BJ (cell line): ENCODE measurements around the gene SEH1L. TPM values are rescaled to one million over a fixed set of nuclear protein-coding genes. Genes with fewer than 3 reads are reported as not detected.
"Not testable (repeated sequence)": the region's sequence is repeated elsewhere in the genome, so short reads cannot be mapped to it uniquely, and the experiment has no call there.

ENCODE experiments used
- CTCF ChIA-PET: fragments of 350-600 bp; formaldehyde crosslinking; extraction: SDS; loops from one replicate; lab custom pipeline; 2021; ENCODE audit warnings: antibody characterized with exemption, inconsistent platforms; lab: Yijun Ruan, JAX
- POLR2A ChIA-PET: fragments of 300-600 bp; sonication (Branson Sonifier 250); formaldehyde crosslinking; extraction: SDS; loops from one replicate; lab custom pipeline; 2021; ENCODE audit warnings: antibody characterized with exemption; lab: Charles Lee
- DNase-seq: peaks from one replicate; pipeline ENCODE4 v3.0.0-alpha.2; 2011; ENCODE audit warnings: low read depth
- H3K27me3 ChIP-seq: 2 replicates; pipeline ENCODE4 v1.6.0; 2011; ENCODE audit warnings: low read length; ENCODE audit not compliant: control insufficient read depth, insufficient read depth
- H3K36me3 ChIP-seq: 2 replicates; pipeline ENCODE4 v1.5.1; 2011; ENCODE audit warnings: low read length; ENCODE audit not compliant: control insufficient read depth, insufficient read depth
- H3K4me3 ChIP-seq: 2 replicates; pipeline ENCODE4 v1.5.1; 2011; ENCODE audit warnings: low read depth, mild to moderate bottlenecking, control low read depth, low read length
- polyA plus RNA-seq: library from polyadenylated mRNA; depleted of rRNA; stranded (reverse); fragments of >200 nt; gene quantifications from 2 replicates; pipeline ENCODE4 v1.2.3, GENCODE V29; 2011
- TF ChIP-seq, protein P1 (sequence below): IDR thresholded peaks from 2 replicates; pipeline ENCODE4 v1.5.1; 2011; ENCODE audit warnings: low read depth, mild to moderate bottlenecking, control low read depth, inconsistent platforms, low read length, moderate library complexity; ENCODE audit not compliant: insufficient read depth

The SEH1L gene
- polyA plus RNA-seq, 1 experiment, result 32.3 TPM

DNA sequence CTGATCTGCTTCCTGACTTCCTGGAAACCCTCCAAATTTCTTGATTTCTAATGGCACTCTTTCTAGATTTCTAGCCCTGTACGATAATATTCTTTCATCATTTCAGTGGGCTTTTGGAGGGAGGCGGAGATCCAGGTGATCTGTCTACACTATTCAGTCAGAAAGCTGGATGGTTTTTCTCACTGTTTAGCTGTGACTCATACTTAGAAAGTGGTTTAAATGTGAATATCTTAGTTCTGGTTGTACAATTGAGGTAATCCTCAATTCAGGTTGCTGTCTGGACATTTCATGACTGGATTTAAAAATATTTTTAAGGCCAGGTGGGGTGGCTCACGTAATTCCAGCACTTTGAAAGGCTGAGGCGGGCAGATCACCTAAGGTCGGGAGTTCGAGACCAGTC is 20.8 kb downstream of the SEH1L start:
- H3K4me3 ChIP-seq, result no peak overlapping the region
- no peaks in the 10 kb centered on the region for H3K27me3 ChIP-seq
- TF ChIP-seq, protein P1, sequence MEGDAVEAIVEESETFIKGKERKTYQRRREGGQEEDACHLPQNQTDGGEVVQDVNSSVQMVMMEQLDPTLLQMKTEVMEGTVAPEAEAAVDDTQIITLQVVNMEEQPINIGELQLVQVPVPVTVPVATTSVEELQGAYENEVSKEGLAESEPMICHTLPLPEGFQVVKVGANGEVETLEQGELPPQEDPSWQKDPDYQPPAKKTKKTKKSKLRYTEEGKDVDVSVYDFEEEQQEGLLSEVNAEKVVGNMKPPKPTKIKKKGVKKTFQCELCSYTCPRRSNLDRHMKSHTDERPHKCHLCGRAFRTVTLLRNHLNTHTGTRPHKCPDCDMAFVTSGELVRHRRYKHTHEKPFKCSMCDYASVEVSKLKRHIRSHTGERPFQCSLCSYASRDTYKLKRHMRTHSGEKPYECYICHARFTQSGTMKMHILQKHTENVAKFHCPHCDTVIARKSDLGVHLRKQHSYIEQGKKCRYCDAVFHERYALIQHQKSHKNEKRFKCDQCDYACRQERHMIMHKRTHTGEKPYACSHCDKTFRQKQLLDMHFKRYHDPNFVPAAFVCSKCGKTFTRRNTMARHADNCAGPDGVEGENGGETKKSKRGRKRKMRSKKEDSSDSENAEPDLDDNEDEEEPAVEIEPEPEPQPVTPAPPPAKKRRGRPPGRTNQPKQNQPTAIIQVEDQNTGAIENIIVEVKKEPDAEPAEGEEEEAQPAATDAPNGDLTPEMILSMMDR, result no peak
- CTCF ChIA-PET, result no interaction called here
- DNase-seq, result no peak
- H3K36me3 ChIP-seq, result peaks cover 6% of the 10 kb centered on the region; the same call in 1 of the 2 replicates
- POLR2A ChIA-PET, result no interaction called here

DNA sequence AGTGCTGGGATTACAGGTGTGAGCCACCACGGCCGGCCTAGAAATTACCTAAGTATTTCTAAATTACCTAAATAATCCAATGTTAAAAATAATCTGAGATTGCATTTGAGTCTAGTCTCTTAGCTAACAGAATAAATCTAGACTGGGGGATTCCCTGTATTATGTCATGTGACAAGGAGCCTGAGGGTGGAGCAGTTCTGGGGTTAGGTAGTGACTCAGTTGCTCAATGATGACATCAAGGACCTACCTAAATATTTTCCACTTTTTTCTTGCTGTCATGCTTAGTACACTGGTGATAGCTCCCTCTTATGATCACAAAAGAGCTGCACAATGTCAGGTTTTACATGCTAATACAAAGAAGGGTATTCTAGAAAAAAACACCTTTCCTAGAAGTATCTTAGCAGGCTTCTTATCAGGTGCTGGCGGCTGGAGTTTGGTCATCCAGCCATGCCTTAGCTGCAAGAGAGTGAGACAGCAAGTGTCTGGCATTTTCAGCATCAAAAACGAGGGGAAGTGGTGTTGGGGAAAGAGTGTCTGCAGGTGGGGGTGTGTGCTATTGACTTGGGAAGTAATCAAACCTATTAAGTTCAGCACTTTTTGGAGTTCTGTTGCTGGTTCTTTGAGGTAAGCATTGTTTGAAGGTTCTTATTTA is 25.9 kb downstream of the SEH1L start:
- TF ChIP-seq, protein P1, result no peak
- Histone ChIP-seq H3K4me3 (no peak overlapping the region), H3K27me3 (no peaks in the 10 kb centered on the region), H3K36me3 (peaks cover 9% of the 10 kb centered on the region; the same call in 1 of the 2 replicates)
- ChIA-PET CTCF (no interaction called here), POLR2A (no interaction called here)
- no peak for DNase-seq

DNA sequence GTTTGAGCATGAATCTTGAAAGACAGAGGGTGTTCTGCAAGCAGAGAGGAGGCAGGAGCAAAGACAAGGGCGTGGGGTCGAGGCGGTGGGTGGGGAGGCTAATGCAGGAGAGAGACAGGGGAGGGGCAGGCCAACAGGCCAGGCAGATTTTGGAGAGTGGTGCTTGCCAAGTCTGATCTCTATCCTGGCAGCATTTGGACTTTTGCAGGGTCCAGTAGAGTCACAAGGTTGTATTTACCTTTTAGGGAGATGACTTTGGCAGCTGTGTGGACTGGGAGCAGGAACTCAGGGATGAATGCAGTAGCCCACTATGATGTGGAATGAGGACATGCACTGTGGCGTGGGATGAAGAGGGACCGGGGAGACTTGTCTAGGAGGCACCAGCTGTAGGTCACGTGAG is 27.7 kb downstream of the SEH1L start:
- no peak for DNase-seq
- Histone ChIP-seq H3K4me3 (no peak overlapping the region), H3K27me3 (no peaks in the 10 kb centered on the region), H3K36me3 (peaks cover 7% of the 10 kb centered on the region; the same call in 1 of the 2 replicates)
- TF ChIP-seq, protein P1, result no peak
- CTCF ChIA-PET, result interaction anchor here (0.9 kb wide), 1 partner anchor 85 kb away, joined by 3 read pairs; no protein-coding TSS in a partner anchor
- POLR2A ChIA-PET, result no interaction called here

DNA sequence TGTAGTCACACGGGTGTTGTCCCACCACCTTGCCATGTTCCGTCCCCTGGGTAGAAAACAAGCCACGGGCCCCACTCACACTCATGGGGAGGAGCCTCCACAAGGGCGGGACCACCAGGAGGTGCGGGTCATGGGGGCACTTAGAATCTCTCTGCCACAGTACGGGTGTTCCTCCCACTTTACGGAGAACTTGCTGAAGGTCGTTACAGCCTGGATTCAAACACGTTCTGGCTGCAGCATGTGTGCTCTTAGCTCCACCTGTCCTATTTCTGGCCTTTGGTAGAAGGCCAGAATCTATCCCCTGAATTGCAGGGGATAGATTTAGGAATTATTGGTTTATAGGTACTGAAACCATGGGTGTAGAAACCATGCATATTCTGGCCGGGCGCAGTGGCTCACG is 28.5 kb downstream of the SEH1L start:
- Histone ChIP-seq H3K36me3 (peaks cover 7% of the 10 kb centered on the region; the same call in 1 of the 2 replicates), H3K27me3 (no peaks in the 10 kb centered on the region), H3K4me3 (no peak overlapping the region)
- TF ChIP-seq, protein P1, result no peak
- ChIA-PET POLR2A (no interaction called here), CTCF (interaction anchor here (0.9 kb wide), 1 partner anchor 86 kb away, joined by 3 read pairs; no protein-coding TSS in a partner anchor)
- no peak for DNase-seq

DNA sequence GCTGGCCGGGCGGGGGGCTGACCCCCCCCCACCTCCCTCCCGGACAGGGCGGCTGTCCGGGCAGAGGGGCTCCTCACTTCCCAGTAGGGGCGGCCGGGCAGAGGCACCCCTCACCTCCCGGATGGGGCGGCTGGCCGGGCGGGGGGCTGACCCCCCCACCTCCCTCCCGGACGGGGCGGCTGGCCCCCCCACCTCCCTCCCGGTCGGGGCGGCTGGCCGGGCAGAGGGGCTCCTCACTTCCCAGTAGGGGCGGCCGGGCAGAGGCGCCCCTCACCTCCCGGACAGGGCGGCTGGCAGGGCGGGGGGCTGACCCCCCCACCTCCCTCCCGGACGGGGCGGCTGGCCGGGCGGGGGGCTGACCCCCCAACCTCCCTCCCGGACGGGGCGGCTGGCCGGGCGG is 32.3 kb downstream of the SEH1L start:
- CTCF ChIA-PET, H3K27me3 ChIP-seq, H3K4me3 ChIP-seq, POLR2A ChIA-PET, DNase-seq, H3K36me3 ChIP-seq: not testable (repeated sequence)
